Neutrophil (primary cell): Measurements from ENCODE around the gene CWC25.

Experiments
- H3K27ac ChIP-seq: fragments of 200-600 bp; sonication (generic); 2 replicates; pipeline ENCODE4 v1.5.1; 2016; ENCODE audit warnings: mild to moderate bottlenecking, moderate library complexity
- H3K27me3 ChIP-seq: fragments of 200-600 bp; sonication (generic); 2 replicates; pipeline ENCODE4 v1.6.0; 2016; ENCODE audit warnings: mild to moderate bottlenecking
- H3K36me3 ChIP-seq: fragments of 200-600 bp; sonication (generic); 2 replicates; pipeline ENCODE4 v1.5.1; 2017
- H3K4me1 ChIP-seq, 2 experiments: fragments of 200-600 bp in 1 of 2; sonication (generic) in 1 of 2; 1 replicate in 1 of 2; 2 replicates in 1 of 2; pipeline versions ENCODE4 v1.5.1 to v1.6.1; 2013 to 2016; ENCODE audit warnings: low read depth in 1 of 2, low read length in 1 of 2, mild to moderate bottlenecking in 1 of 2, moderate library complexity in 1 of 2; ENCODE audit not compliant: control insufficient read depth in 1 of 2, insufficient read depth in 1 of 2
- H3K4me3 ChIP-seq, 2 experiments: fragments of 200-600 bp in 1 of 2; sonication (generic) in 1 of 2; 1 replicate in 1 of 2; 2 replicates in 1 of 2; pipeline ENCODE4 v1.5.1; 2013 to 2016; ENCODE audit warnings: low read depth in 1 of 2, low read length in 1 of 2, mild to moderate bottlenecking in 1 of 2, moderate library complexity in 1 of 2
- H3K9me3 ChIP-seq: fragments of 200-600 bp; sonication (generic); 2 replicates; pipeline ENCODE4 v1.5.1; 2016
- TF ChIP-seq, protein P1 (sequence below): fragments of 200-600 bp; sonication (generic); IDR thresholded peaks from 2 replicates; pipeline ENCODE4 v1.5.1; 2016; ENCODE audit warnings: antibody characterized with exemption

The CWC25 gene

GRCh38 chr17:38768417-38768816 lies 56.7 kb downstream of the CWC25 start:
- H3K27me3 ChIP-seq, result no peaks in the 10 kb centered on the region
- H3K4me3 ChIP-seq, result no peak overlapping the region
- H3K36me3 ChIP-seq, result peaks cover 95% of the 10 kb centered on the region
- no peaks in the 10 kb centered on the region for H3K4me1 ChIP-seq
- no peaks in the 10 kb centered on the region for H3K9me3 ChIP-seq
- peak overlapping the region; percentile 5 for H3K27ac ChIP-seq
- TF ChIP-seq, protein P1, sequence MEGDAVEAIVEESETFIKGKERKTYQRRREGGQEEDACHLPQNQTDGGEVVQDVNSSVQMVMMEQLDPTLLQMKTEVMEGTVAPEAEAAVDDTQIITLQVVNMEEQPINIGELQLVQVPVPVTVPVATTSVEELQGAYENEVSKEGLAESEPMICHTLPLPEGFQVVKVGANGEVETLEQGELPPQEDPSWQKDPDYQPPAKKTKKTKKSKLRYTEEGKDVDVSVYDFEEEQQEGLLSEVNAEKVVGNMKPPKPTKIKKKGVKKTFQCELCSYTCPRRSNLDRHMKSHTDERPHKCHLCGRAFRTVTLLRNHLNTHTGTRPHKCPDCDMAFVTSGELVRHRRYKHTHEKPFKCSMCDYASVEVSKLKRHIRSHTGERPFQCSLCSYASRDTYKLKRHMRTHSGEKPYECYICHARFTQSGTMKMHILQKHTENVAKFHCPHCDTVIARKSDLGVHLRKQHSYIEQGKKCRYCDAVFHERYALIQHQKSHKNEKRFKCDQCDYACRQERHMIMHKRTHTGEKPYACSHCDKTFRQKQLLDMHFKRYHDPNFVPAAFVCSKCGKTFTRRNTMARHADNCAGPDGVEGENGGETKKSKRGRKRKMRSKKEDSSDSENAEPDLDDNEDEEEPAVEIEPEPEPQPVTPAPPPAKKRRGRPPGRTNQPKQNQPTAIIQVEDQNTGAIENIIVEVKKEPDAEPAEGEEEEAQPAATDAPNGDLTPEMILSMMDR, result no peak

DNA sequence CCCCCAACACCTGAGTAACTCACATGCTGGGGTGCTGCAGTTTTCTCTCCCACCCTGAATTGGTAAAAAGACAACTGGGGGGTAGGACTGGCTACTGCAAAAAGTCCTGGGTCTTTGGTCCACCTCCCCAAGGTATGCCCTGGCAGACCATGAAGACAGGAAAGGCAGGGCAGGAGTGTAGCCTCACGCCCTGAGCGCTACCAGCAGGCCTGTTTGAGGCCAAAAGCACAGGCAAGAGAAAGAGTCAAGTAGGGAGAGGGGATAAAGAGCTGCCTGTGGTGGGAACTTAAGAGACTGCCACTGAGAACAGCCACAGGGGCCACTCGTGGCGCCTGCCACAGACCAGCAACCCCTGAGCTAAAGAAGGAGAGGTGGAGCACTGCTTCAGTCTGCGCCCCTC lies 58.8 kb downstream of the CWC25 start:
- Histone ChIP-seq H3K4me1 (no peaks in the 10 kb centered on the region), H3K9me3 (no peaks in the 10 kb centered on the region), H3K27ac (no peak overlapping the region), H3K27me3 (no peaks in the 10 kb centered on the region), H3K36me3 (peaks cover 99% of the 10 kb centered on the region), H3K4me3 (no peak overlapping the region)
- TF ChIP-seq, protein P1, result no peak

- H3K27me3 ChIP-seq, result no peaks in the 10 kb centered on the region
- H3K27ac ChIP-seq, result no peak overlapping the region
- no peaks in the 10 kb centered on the region for H3K4me1 ChIP-seq
- peaks cover 100% of the 10 kb centered on the region for H3K36me3 ChIP-seq
- no peaks in the 10 kb centered on the region for H3K9me3 ChIP-seq
- no peak overlapping the region for H3K4me3 ChIP-seq
- TF ChIP-seq, protein P1, result no peak
Measured at GRCh38 chr17:38762231-38762630, 62.9 kb downstream of the CWC25 start.

GRCh38 chr17:38761612-38762011 lies 63.5 kb downstream of the CWC25 start:
- no peaks in the 10 kb centered on the region for H3K9me3 ChIP-seq
- H3K36me3 ChIP-seq, result peaks cover 100% of the 10 kb centered on the region
- TF ChIP-seq, protein P1, result no peak
- H3K27me3 ChIP-seq, result no peaks in the 10 kb centered on the region
- H3K27ac ChIP-seq, result no peak overlapping the region
- H3K4me1 ChIP-seq, result no peaks in the 10 kb centered on the region
- H3K4me3 ChIP-seq, result no peak overlapping the region

DNA sequence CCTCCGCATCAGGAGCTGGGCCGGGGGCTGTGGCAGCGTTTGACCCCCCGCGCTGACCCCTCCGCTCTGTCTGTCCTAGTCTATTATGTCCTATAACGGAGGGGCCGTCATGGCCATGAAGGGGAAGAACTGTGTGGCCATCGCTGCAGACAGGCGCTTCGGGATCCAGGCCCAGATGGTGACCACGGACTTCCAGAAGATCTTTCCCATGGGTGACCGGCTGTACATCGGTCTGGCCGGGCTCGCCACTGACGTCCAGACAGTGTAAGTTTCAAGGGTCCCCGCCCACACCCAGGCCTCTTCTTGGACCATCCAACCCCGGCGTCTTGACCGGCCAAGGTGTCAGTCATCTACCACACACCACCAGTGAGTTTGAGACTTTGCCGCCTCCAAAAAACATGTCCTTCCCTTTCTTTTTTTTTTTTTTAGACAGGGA lies 72.0 kb downstream of the CWC25 start:
- Histone ChIP-seq H3K27ac (peak overlapping the region; percentile 87), H3K27me3 (peaks cover 39% of the 10 kb centered on the region), H3K9me3 (no peaks in the 10 kb centered on the region), H3K4me1 (peaks cover 58 to 59% of the 10 kb centered on the region in 2 experiments), H3K36me3 (peaks cover 46% of the 10 kb centered on the region), H3K4me3 (peak overlapping the region; percentile 91 to 97)
- TF ChIP-seq, protein P1, result no peak
